GM19397 (cell line): ENCODE results near the gene IL17D.

Source experiments
- ATAC-seq: cut with Tn5 transposase; IDR thresholded peaks from one replicate; pipeline ENCODE4 v1.9.1; 2021; ENCODE audit warnings: mild to moderate bottlenecking, moderate library complexity; ENCODE audit not compliant: unreplicated experiment

IL17D gene

GRCh38 chr13:20689291-20689690, 14.2 kb upstream of the IL17D start:
- ATAC-seq, result no peak

GRCh38 chr13:20691616-20692015, 11.9 kb upstream of the IL17D start:
- ATAC-seq, result no peak

GRCh38 chr13:20696073-20696472, 7.4 kb upstream of the IL17D start:
- no peak for ATAC-seq

- no peak for ATAC-seq
Measured at GRCh38 chr13:20699715-20700114, 3.8 kb upstream of the IL17D start.

- ATAC-seq, result no peak
Measured at GRCh38 chr13:20700288-20700687, 3.2 kb upstream of the IL17D start.

- ATAC-seq, result no peak
Measured at GRCh38 chr13:20701461-20701860, 2.0 kb upstream of the IL17D start.

GRCh38 chr13:20702530-20702914, 977 bp upstream of the IL17D start:
- ATAC-seq, result no peak

- ATAC-seq, result peak; percentile 92
Measured at GRCh38 chr13:20703780-20704458, 420 bp downstream of the IL17D start.

GRCh38 chr13:20704459-20705069, 1.1 kb downstream of the IL17D start:
- ATAC-seq, result no peak

- no peak for ATAC-seq
Measured at GRCh38 chr13:20706661-20707060, 3.2 kb downstream of the IL17D start.

GRCh38 chr13:20708216-20708615, 4.7 kb downstream of the IL17D start:
- ATAC-seq, result no peak

- no peak for ATAC-seq
Measured at GRCh38 chr13:20709369-20709768, 5.9 kb downstream of the IL17D start.

- no peak for ATAC-seq
Measured at GRCh38 chr13:20709782-20710181, 6.3 kb downstream of the IL17D start.

- no peak for ATAC-seq
Measured at GRCh38 chr13:20711301-20712044, 8.0 kb downstream of the IL17D start.

- no peak for ATAC-seq
Measured at GRCh38 chr13:20713014-20713376, 9.5 kb downstream of the IL17D start.

GRCh38 chr13:20713751-20714150, 10.3 kb downstream of the IL17D start:
- no peak for ATAC-seq

- ATAC-seq, result no peak
Measured at GRCh38 chr13:20714161-20714560, 10.7 kb downstream of the IL17D start.

GRCh38 chr13:20714563-20715329, 11.2 kb downstream of the IL17D start:
- no peak for ATAC-seq

- ATAC-seq, result no peak
Measured at GRCh38 chr13:20715330-20715712, 11.8 kb downstream of the IL17D start.

- ATAC-seq, result no peak
Measured at GRCh38 chr13:20716951-20717350, 13.5 kb downstream of the IL17D start.
